ENCODE measurements around the gene PPP1R18. TPM values are rescaled to one million over a fixed set of nuclear protein-coding genes. Genes with fewer than 3 reads are reported as not detected.
A peak's percentile ranks its signal among the peaks of the same experiment; 100 is the strongest.

Gene PPP1R18
- total and polyA plus RNA-seq, 9 of the 15 experiments (the other 6 are each of a cell fraction or from before 2014, with no cell fraction given): 12.0 to 99.2 (median 42.6) TPM

DNA sequence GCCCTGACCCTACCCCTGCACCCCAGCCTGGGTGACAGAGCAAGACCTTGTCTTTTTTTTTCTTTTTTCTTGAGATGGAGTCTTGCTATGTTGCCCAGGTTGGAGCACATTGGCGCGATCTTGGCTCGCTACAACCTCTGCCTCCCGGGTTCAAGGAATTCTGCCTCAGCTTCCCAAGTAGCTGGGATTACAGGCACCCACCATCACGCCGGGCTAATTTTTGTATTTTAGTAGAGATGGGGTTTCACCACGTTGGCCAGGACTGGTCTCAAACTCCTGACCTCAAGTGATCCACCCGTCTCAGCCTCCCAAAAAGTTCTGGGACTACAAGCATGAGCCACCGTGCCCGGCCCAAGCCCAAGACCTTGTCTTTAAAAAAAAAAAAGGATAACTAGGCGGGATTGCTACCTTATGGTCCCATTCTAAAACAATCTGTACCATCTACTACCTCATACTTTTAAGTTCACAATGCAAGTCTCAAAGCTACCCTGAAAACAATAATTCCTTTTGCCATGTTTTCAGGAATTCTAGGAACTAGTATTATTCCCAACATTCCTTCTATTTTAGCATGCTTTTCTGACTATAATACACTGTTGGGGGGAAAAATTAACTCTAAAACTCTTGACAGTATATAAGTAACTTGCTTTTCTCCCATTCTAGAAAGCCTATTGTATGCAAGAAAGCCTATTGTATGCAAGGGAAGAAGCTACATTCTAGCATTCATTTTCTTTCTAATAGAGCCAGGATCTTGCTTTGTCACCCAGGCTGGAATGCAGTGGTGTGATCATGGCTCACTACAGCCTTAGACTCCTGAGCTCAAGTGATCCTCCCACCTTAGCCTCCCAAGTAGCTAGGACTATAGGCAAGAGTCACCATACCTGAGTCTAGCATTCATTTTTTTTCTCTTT lies 40.3 kb upstream of the PPP1R18 start (continued):
- TF ChIP-seq, protein P1, sequence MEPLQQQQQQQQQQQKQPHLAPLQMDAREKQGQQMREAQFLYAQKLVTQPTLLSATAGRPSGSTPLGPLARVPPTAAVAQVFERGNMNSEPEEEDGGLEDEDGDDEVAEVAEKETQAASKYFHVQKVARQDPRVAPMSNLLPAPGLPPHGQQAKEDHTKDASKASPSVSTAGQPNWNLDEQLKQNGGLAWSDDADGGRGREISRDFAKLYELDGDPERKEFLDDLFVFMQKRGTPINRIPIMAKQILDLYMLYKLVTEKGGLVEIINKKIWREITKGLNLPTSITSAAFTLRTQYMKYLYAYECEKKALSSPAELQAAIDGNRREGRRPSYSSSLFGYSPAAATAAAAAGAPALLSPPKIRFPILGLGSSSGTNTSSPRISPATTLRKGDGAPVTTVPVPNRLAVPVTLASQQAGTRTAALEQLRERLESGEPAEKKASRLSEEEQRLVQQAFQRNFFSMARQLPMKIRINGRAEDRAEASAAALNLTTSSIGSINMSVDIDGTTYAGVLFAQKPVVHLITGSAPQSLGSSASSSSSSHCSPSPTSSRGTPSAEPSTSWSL (CRISPR knock-in tag; IDR thresholded peaks at IDR 0.05; ENCODE audit: borderline replicate concordance): no peak
- no peak for TF ChIP-seq ZNF699 (CRISPR knock-in tag; IDR thresholded peaks at IDR 0.05; ENCODE audit: insufficient replicate concordance)

DNA sequence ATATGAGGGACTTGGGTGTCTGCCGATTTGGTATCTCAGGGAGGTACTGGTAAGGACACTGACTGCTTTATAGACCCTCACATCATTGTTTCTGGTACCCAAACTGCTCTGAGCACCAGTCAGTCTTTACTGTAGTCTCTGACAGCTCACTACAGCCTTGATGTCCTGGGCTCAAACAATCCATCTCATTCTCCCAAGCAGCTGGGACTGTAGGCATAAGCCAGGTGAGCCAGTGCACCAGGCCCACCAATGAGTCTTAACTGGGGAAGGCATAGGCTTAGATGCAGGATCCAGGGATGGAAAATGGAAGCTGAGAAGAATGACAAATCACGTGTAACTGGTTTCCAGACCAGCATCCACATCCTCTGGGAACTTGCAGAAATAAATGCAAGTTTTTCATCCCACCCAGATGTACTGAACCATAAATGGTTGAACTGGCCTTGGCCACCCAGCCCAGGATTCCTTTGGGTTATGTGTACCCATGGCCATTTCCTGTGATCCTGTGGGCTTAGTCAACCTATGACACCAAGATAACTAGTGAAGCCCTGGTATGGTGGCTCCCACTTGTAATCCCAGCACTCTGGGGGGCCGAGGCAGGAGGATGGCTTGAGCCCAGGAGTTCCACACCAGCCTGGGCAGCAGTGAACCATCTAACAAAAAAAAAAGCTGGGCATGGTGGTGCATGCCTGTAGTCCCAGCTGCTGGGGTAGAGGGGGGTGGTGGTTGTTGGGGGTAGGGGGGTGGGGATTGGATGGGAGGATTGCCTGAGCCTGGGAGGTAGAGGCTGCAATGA lies 39.5 kb upstream of the PPP1R18 start:
- intact Hi-C loops (cut with micrococcal nuclease) (no loop called here), in situ Hi-C loops (cut with MboI) (loop anchor here (10.0 kb wide), 1 partner anchor 51 kb away; the partner anchor contains the start of gene DHX16)
- ATAC-seq (peak; percentile 18), FAIRE-seq (peak; percentile 72), DNase-seq (ENCODE audit: extremely low read depth in 1 of 4, low spot score in 3 of 4) (peak in 2 of 4 experiments; percentile 37 to 61)
- no peaks in the 10 kb centered on the region for H3K27me3 ChIP-seq (ENCODE audit: control insufficient read depth in 2 of 2, insufficient read depth in 2 of 2, low read length in 2 of 2)
- BruUV-seq (replicated peaks): no TSS peak
- H3K9ac ChIP-seq (ENCODE audit: insufficient read depth in 1 of 2, low read depth in 2 of 2, low read length in 2 of 2): no peak overlapping the region
- peaks cover 14 to 22% of the 10 kb centered on the region in 2 experiments; a peak in 4 of 5 replicates for H3K4me1 ChIP-seq (replicated peaks in 1 of 2; ENCODE audit: control insufficient read depth in 2 of 2, insufficient read depth in 2 of 2, low read length in 2 of 2)
- WGBS (ENCODE audit: insufficient coverage, low coverage, missing lambda C conversion rate): 62% methylated on average over 3 of the region's 3 CpGs
- ChIA-PET POLR2A (interaction anchor here (0.6 to 6.1 kb wide), 13 partner anchors 6 to 362 kb away, joined by 3 to 50 read pairs (median 5); partner anchors contain the start of genes FLOT1, IER3, MDC1 and TUBB), CTCF (ENCODE audit: low intra/inter-chr PET ratio) (interaction anchor here (1.4 kb wide), 1 partner anchor 47 kb away, joined by 6 read pairs; no protein-coding TSS in a partner anchor)
- H3K79me2 ChIP-seq (ENCODE audit: control insufficient read depth, insufficient read depth, low read length): peaks cover 51% of the 10 kb centered on the region
- H3K4me3 ChIP-seq: no peak overlapping the region
- H3K4me2 ChIP-seq (ENCODE audit: insufficient read depth, low read length): no peak overlapping the region
- no peak overlapping the region; the same call in 2 of the 3 replicates for H3K27ac ChIP-seq (ENCODE audit: extremely low read depth, low read depth, low read length)
- H3K9me1 ChIP-seq (ENCODE audit: control insufficient read depth, insufficient read depth, low read length): peaks cover 4% of the 10 kb centered on the region
- H2AFZ ChIP-seq (ENCODE audit: low read depth, low read length): no peak overlapping the region
- H3K36me3 ChIP-seq (ENCODE audit: control insufficient read depth, insufficient read depth, low read length): peaks cover 82% of the 10 kb centered on the region
- H3K9me3 ChIP-seq (replicated peaks; ENCODE audit: control insufficient read depth, insufficient read depth, low read depth, low read length): no peaks in the 10 kb centered on the region
- peaks cover 48% of the 10 kb centered on the region for H4K20me1 ChIP-seq (replicated peaks; ENCODE audit: control insufficient read depth, insufficient read depth, low read length)
- TF ChIP-seq, protein P2, sequence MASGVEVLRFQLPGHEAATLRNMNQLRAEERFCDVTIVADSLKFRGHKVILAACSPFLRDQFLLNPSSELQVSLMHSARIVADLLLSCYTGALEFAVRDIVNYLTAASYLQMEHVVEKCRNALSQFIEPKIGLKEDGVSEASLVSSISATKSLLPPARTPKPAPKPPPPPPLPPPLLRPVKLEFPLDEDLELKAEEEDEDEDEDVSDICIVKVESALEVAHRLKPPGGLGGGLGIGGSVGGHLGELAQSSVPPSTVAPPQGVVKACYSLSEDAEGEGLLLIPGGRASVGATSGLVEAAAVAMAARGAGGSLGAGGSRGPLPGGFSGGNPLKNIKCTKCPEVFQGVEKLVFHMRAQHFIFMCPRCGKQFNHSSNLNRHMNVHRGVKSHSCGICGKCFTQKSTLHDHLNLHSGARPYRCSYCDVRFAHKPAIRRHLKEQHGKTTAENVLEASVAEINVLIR (CRISPR knock-in tag; IDR thresholded peaks at IDR 0.05): no peak
- TF ChIP-seq, protein P3, sequence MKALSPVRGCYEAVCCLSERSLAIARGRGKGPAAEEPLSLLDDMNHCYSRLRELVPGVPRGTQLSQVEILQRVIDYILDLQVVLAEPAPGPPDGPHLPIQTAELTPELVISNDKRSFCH (CRISPR knock-in tag; IDR thresholded peaks at IDR 0.05): no peak
- TF ChIP-seq, protein P3 (tag; IDR thresholded peaks at IDR 0.05): no peak
- TF ChIP-seq, protein P4, sequence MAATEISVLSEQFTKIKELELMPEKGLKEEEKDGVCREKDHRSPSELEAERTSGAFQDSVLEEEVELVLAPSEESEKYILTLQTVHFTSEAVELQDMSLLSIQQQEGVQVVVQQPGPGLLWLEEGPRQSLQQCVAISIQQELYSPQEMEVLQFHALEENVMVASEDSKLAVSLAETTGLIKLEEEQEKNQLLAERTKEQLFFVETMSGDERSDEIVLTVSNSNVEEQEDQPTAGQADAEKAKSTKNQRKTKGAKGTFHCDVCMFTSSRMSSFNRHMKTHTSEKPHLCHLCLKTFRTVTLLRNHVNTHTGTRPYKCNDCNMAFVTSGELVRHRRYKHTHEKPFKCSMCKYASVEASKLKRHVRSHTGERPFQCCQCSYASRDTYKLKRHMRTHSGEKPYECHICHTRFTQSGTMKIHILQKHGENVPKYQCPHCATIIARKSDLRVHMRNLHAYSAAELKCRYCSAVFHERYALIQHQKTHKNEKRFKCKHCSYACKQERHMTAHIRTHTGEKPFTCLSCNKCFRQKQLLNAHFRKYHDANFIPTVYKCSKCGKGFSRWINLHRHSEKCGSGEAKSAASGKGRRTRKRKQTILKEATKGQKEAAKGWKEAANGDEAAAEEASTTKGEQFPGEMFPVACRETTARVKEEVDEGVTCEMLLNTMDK (IDR thresholded peaks at IDR 0.05; ENCODE audit: borderline replicate concordance, insufficient read depth, low read depth, low read length, poor library complexity, severe bottlenecking): no peak
- no peak for TF ChIP-seq ZNF79 (CRISPR knock-in tag; IDR thresholded peaks at IDR 0.05; ENCODE audit: low read depth)
- no peak for TF ChIP-seq GABPA (tag; conservative IDR thresholded peaks at IDR 0.05; ENCODE audit: low read depth)
- TF ChIP-seq ERF (CRISPR knock-in tag; IDR thresholded peaks at IDR 0.05): peak; percentile 96
- peak in 1 of 2 experiments; percentile 30; a peak in 1 of 4 replicates for TF ChIP-seq ARNT (IDR thresholded peaks at IDR 0.05)
- TF ChIP-seq POLR2G (IDR thresholded peaks at IDR 0.05; ENCODE audit: low read depth, low read length): peak; percentile 71
